ENCODE results near the gene C1orf53.

Gene C1orf53

DNA sequence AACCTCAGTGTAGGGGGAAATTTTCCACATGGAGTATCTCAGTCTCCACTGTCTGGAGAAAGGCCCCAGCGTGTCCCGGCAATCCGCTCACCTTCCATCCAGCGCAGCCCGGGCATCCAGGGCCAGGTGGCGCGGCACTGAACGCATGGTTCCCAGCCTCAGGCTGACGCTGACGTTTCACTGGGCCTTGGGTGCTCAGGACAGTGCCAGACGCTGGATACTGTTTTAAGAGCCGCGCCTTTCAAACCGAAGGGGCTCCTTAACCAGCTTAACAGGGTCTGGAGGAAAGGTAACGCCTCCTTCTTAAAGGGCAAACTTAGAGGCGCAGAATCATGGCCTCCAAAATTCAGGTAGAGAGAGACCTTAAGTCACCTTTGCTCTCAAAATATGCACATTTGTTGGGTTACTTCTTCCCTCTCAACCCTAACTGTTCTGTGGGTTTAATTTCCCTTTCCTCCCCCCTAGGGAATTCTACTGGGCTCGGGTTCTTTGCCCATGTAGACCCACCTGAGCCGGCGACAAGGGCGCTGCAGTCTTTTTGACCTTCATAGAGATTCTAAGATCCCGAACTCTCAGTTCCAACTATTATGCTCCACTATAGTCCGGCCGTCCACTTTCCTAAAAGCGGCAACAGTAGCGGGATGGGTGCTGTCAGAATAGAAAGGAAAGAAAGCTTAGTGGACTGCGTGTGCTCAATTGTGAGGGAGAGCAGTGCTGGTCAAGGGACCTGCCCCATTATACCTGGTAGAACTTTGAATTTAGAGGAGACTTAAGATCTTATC is 11.3 kb downstream of the C1orf53 start:
- TF ChIP-seq, protein P1, sequence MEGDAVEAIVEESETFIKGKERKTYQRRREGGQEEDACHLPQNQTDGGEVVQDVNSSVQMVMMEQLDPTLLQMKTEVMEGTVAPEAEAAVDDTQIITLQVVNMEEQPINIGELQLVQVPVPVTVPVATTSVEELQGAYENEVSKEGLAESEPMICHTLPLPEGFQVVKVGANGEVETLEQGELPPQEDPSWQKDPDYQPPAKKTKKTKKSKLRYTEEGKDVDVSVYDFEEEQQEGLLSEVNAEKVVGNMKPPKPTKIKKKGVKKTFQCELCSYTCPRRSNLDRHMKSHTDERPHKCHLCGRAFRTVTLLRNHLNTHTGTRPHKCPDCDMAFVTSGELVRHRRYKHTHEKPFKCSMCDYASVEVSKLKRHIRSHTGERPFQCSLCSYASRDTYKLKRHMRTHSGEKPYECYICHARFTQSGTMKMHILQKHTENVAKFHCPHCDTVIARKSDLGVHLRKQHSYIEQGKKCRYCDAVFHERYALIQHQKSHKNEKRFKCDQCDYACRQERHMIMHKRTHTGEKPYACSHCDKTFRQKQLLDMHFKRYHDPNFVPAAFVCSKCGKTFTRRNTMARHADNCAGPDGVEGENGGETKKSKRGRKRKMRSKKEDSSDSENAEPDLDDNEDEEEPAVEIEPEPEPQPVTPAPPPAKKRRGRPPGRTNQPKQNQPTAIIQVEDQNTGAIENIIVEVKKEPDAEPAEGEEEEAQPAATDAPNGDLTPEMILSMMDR (IDR thresholded peaks at IDR 0.05): no peak
- H3K36me3 Mint-ChIP-seq (ENCODE audit: low read depth): no peaks in the 10 kb centered on the region
- no peak overlapping the region for H3K27ac Mint-ChIP-seq
- H3K9me3 Mint-ChIP-seq: no peaks in the 10 kb centered on the region
- no peak for DNase-seq
- peaks cover 60% of the 10 kb centered on the region for H3K4me1 Mint-ChIP-seq
- H3K4me3 Mint-ChIP-seq: no peak overlapping the region
- H3K27me3 Mint-ChIP-seq (ENCODE audit: low read depth, poor library complexity): peaks cover 100% of the 10 kb centered on the region

DNA sequence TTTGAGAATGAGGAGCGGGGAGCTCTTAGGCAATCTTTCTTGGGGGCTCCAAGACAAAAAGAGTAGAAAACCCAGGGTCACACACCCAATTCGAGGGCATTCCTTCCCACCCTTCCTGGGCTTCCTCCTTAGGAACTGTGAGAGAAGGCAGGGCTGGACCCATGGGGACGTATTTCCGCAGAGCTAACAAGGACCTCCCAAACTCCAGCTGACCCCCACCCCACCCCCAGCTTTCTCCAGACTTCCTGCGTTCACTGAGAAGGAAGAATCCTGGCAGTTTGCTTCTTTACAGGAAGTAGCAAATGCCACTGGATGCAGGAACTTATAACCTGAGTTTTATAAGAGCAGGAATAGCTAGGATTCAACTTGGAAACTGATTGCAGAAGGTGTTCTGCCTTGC is 12.1 kb downstream of the C1orf53 start:
- Mint-ChIP-seq H3K27me3 (ENCODE audit: low read depth, poor library complexity) (peaks cover 100% of the 10 kb centered on the region), H3K36me3 (ENCODE audit: low read depth) (no peaks in the 10 kb centered on the region), H3K4me3 (no peak overlapping the region), H3K4me1 (peaks cover 61% of the 10 kb centered on the region), H3K27ac (no peak overlapping the region), H3K9me3 (no peaks in the 10 kb centered on the region)
- TF ChIP-seq, protein P1 (IDR thresholded peaks at IDR 0.05): no peak
- no peak for DNase-seq

- no peak overlapping the region for H3K27ac Mint-ChIP-seq
These were observed 12.9 kb downstream of the C1orf53 start for GRCh38 chr1:197915260-197915861.

DNA sequence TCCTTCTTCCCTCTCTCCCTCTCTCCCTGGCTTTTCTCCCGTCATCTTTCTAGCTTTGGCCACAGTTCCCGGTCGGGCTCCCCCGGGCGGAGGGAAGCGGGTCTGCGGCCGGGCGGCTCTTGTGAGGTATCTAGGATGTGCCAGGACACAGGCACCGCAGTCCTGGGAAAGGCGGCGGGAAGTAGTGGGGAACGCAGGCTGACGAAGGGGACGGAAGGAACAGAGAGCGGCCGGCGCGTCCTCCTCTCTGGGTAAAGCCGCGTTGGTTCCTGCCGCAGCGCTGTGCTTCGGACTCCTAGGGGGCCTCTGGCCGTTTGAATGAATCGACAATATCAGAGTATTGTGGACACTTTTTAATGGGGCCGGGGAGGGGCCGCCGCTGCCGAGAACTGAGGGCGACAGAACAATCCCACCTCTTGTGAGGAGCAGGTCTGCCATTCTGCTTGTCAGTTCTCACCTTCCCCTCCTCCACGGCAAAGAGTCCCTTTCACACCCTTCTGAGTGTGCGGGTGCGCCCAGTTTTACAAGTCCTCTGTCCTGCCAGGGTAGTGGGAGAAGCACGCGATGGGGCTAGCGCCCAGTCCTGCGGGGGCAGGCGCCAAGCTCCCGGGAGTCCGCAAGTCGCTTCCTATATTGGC is 13.6 kb downstream of the C1orf53 start:
- Mint-ChIP-seq H3K4me1 (peaks cover 66% of the 10 kb centered on the region), H3K4me3 (peak overlapping the region; percentile 61), H3K27me3 (ENCODE audit: low read depth, poor library complexity) (peaks cover 100% of the 10 kb centered on the region), H3K27ac (no peak overlapping the region), H3K9me3 (peaks cover under 1% of the 10 kb centered on the region), H3K36me3 (ENCODE audit: low read depth) (no peaks in the 10 kb centered on the region)
- TF ChIP-seq, protein P1 (IDR thresholded peaks at IDR 0.05): peak; percentile 58
- DNase-seq: peak; percentile 82

More at GRCh38 chr1:197915260-197915861, 12.9 kb downstream of the C1orf53 start:
- DNase-seq: no peak
- H3K4me1 Mint-ChIP-seq: peaks cover 68% of the 10 kb centered on the region
- H3K9me3 Mint-ChIP-seq: no peaks in the 10 kb centered on the region
- H3K4me3 Mint-ChIP-seq: peak overlapping the region; percentile 61
- H3K36me3 Mint-ChIP-seq (ENCODE audit: low read depth): no peaks in the 10 kb centered on the region
- TF ChIP-seq, protein P1 (IDR thresholded peaks at IDR 0.05): no peak
- peaks cover 100% of the 10 kb centered on the region for H3K27me3 Mint-ChIP-seq (ENCODE audit: low read depth, poor library complexity)

DNA sequence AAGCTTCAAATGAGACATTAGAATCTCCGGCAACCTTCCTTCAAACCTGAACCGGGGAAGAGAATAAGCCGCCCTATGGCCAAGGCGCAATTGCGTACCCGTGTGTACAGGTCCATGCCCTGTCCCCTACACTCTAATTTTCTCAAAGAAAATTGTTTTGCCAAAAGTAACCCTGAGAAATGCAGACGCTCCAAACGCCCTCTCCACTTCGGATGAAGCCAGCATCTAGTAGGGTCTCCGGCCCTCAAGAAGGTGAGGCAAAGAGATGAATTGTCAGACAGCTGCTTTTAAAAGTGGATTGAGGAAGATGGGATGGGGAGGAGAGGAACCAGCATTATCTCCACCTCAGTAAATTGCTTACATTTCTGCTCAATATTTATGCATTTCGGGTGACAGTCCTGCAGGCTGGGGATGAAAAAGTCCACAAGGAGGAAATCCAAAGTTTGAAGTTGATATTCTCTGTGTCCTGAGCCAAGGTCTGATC is 14.1 kb downstream of the C1orf53 start:
- H3K27ac Mint-ChIP-seq: no peak overlapping the region
- H3K4me1 Mint-ChIP-seq: peaks cover 72% of the 10 kb centered on the region
- TF ChIP-seq, protein P1 (IDR thresholded peaks at IDR 0.05): no peak
- H3K36me3 Mint-ChIP-seq (ENCODE audit: low read depth): no peaks in the 10 kb centered on the region
- H3K27me3 Mint-ChIP-seq (ENCODE audit: low read depth, poor library complexity): peaks cover 100% of the 10 kb centered on the region
- H3K4me3 Mint-ChIP-seq: peak overlapping the region; percentile 61
- H3K9me3 Mint-ChIP-seq: peaks cover 3% of the 10 kb centered on the region
- DNase-seq: no peak

Measured in nephron progenitor cell (in vitro differentiated cells).